HepG2 (cell line): ENCODE results near the gene HEPHL1. TPM values are rescaled to one million over a fixed set of nuclear protein-coding genes. Genes with fewer than 3 reads are reported as not detected.

Experiments
- ATAC-seq: fragments of 200-7000 bp; cut with Tn5 transposase; 3 replicates; pipeline ENCODE4 v1.9.1; 2020; ENCODE audit warnings: mild to moderate bottlenecking, moderate library complexity
- BruUV-seq: library from RNA; stranded (reverse); fragments of 400-500 nt; replicated peaks from 2 replicates; lab custom pipeline; 2021; lab: Mats Ljungman, UMichigan
- CTCF ChIA-PET: fragments of 300-600 bp; formaldehyde crosslinking; extraction: SDS; loops from one replicate; lab custom pipeline; 2021; ENCODE audit warnings: low total read pairs, inconsistent platforms, low intra/inter-chr PET ratio; lab: Yijun Ruan, JAX
- POLR2A ChIA-PET: fragments of 350-600 bp; sonication (Branson Sonifier 250); formaldehyde crosslinking; loops from one replicate; lab custom pipeline; 2020; ENCODE audit warnings: antibody characterized with exemption, inconsistent platforms; lab: Yijun Ruan, JAX
- DNase-seq: peaks from one replicate; pipeline ENCODE4 v3.0.0-alpha.2; 2015; ENCODE audit warnings: low spot score
- FAIRE-seq: peaks from 3 replicates; lab custom pipeline; 2011; peaks lifted over from hg19 to GRCh38; lab: Jason Lieb, UNC
- H2AFZ ChIP-seq: one replicate; pipeline ENCODE4 v1.6.1; 2011; ENCODE audit warnings: low read length, inconsistent platforms
- H3K27ac ChIP-seq: fragments of 300-600 bp; 3 replicates; pipeline ENCODE4 v1.8.0; 2011; ENCODE audit warnings: mixed run types, mild to moderate bottlenecking, mixed read lengths, low read length, inconsistent platforms; ENCODE audit not compliant: insufficient read depth; ENCODE audit errors: extremely low read length
- H3K27me3 ChIP-seq, 2 experiments: fragments of 200-600 bp in 1 of 2; 2 replicates in 1 of 2; 3 replicates in 1 of 2; pipeline versions ENCODE4 v1.6.0 to v1.8.0; 2011; ENCODE audit warnings: low read length in 2 of 2, mild to moderate bottlenecking in 2 of 2, moderate library complexity in 2 of 2, inconsistent platforms in 1 of 2; ENCODE audit not compliant: insufficient read depth in 2 of 2, control insufficient read depth in 1 of 2
- H3K36me3 ChIP-seq, 2 experiments: fragments of 200-600 bp in 1 of 2; replicated peaks in 1 of 2; 2 replicates in 1 of 2; 3 replicates in 1 of 2; pipeline versions ENCODE4 v1.5.1 to v1.8.0; 2011; ENCODE audit warnings: low read length in 2 of 2, inconsistent platforms in 1 of 2; ENCODE audit not compliant: insufficient read depth in 2 of 2, control insufficient read depth in 1 of 2
- H3K4me1 ChIP-seq: 2 replicates; pipeline ENCODE4 v1.5.1; 2012; ENCODE audit warnings: low read length, inconsistent platforms; ENCODE audit not compliant: insufficient read depth
- H3K4me2 ChIP-seq: 2 replicates; pipeline ENCODE4 v1.6.0; 2011; ENCODE audit warnings: low read depth, low read length, inconsistent platforms
- H3K4me3 ChIP-seq, 3 experiments: fragments of 200-600 bp in 1 of 3; sonication (generic), shearing (Covaris generic) in 1 of 3; replicated peaks in 1 of 3; 2 replicates each; pipeline ENCODE4 v1.5.1; 2011 to 2016; ENCODE audit warnings: low read length in 3 of 3, inconsistent platforms in 2 of 3, low read depth in 2 of 3, mild to moderate bottlenecking in 2 of 3, control low read depth in 1 of 3, mixed read lengths in 1 of 3; ENCODE audit not compliant: insufficient read depth in 1 of 3
- H3K79me2 ChIP-seq: one replicate; pipeline ENCODE4 v1.6.1; 2011; ENCODE audit warnings: low read length, inconsistent platforms; ENCODE audit not compliant: insufficient read depth
- H3K9ac ChIP-seq: 2 replicates; pipeline ENCODE4 v1.6.0; 2011; ENCODE audit warnings: mild to moderate bottlenecking, low read depth, low read length, inconsistent platforms; ENCODE audit not compliant: insufficient read depth
- H3K9me3 ChIP-seq: 2 replicates; pipeline ENCODE4 v1.5.1; 2012; ENCODE audit warnings: mild to moderate bottlenecking, low read length
- H4K20me1 ChIP-seq: 2 replicates; pipeline ENCODE4 v1.6.0; 2011; ENCODE audit warnings: inconsistent platforms, mild to moderate bottlenecking, low read length, moderate library complexity; ENCODE audit not compliant: insufficient read depth
- CREBL2 ChIP-seq: sonication (generic); formaldehyde crosslinking; IDR thresholded peaks from 2 replicates; pipeline ENCODE4 v1.8.1; 2023; ENCODE audit warnings: missing genetic modification reagents, mild to moderate bottlenecking, borderline replicate concordance
- MAZ ChIP-seq, 2 experiments: sonication (generic) in 1 of 2; formaldehyde crosslinking in 1 of 2; IDR thresholded peaks; 2 replicates each; pipeline versions ENCODE4 v1.5.0 to v1.6.1; 2012 to 2020; ENCODE audit warnings: low read depth in 2 of 2, mild to moderate bottlenecking in 2 of 2, borderline replicate concordance in 1 of 2, improper control_type of control experiment in 1 of 2, low read length in 1 of 2, missing genetic modification reagents in 1 of 2, moderate library complexity in 1 of 2
- THAP8 ChIP-seq: sonication (generic); formaldehyde crosslinking; IDR thresholded peaks from 2 replicates; pipeline ENCODE4 v1.5.1; 2020; ENCODE audit warnings: missing genetic modification reagents, mild to moderate bottlenecking, borderline replicate concordance
- ZBTB44 ChIP-seq: sonication (generic); formaldehyde crosslinking; IDR thresholded peaks from 2 replicates; pipeline ENCODE4 v1.4.0; 2020; ENCODE audit warnings: missing genetic modification reagents
- ZNF432 ChIP-seq: sonication (generic); formaldehyde crosslinking; IDR thresholded peaks from 2 replicates; pipeline ENCODE4 v1.5.0; 2020; ENCODE audit warnings: missing genetic modification reagents, mild to moderate bottlenecking, borderline replicate concordance
- ZNF576 ChIP-seq: sonication (generic); formaldehyde crosslinking; IDR thresholded peaks from 2 replicates; pipeline ENCODE4 v1.4.0; 2020; ENCODE audit warnings: mild to moderate bottlenecking, missing genetic modification reagents
- WGBS: methylation state at CpG from one replicate; pipeline ENCODE4 v1.1.6; 2017; ENCODE audit warnings: low lambda C conversion rate; 5-methylcytosine and 5-hydroxymethylcytosine counted together
- in situ Hi-C: cut with HindIII; loops from 2 replicates; pipeline ENCODE4 v1.10.0; 2017; ENCODE audit warnings: low pct_unique_long_range_greater_than_20kb; ENCODE audit not compliant: extremely low pct_ligation_motif_present
- intact Hi-C: fragments of 100-400 bp; cut with micrococcal nuclease; formaldehyde crosslinking; loops from one replicate; pipeline ENCODE4 v1.10.0; 2022; ENCODE audit not compliant: unreplicated experiment
- polyA plus RNA-seq, 8 experiments: library from polyadenylated mRNA; depleted of rRNA in 3 of 8; stranded (reverse) in 7 of 8; unstranded in 1 of 8; fragments of >200 nt; fragmentation: Illumina TruSeq in 4 of 8; extraction: Trizol in 4 of 8; gene quantifications; 2 replicates each; pipeline versions ENCODE4 v1.2.1 to v1.2.3, GENCODE V29; 2011 to 2016; ENCODE audit warnings: low read depth in 4 of 8, missing spikeins in 1 of 8, mixed read lengths in 1 of 8; ENCODE audit not compliant: insufficient read depth in 1 of 8
- total RNA-seq, 5 experiments: library from RNA; depleted of rRNA; stranded (reverse); fragments of >200 nt; fragmentation: Illumina TruSeq; extraction: Trizol; gene quantifications; 2 replicates each; pipeline ENCODE4 v1.2.3, GENCODE V29; 2016; ENCODE audit warnings: low read depth in 1 of 5

HEPHL1 gene
- total and polyA plus RNA-seq, 2 of the 13 experiments (the other 11 are each of a cell fraction or from before 2014, with no cell fraction given) = 0.04 to 0.05 TPM

GRCh38 chr11:94011478-94011877 lies 9.7 kb upstream of the HEPHL1 start:
- FAIRE-seq = no peak
- TF ChIP-seq MAZ (IDR thresholded peaks at IDR 0.05; ENCODE audit: borderline replicate concordance, low read depth, low read length) = no peak
- TF ChIP-seq MAZ (CRISPR knock-in tag; IDR thresholded peaks at IDR 0.05; ENCODE audit: low read depth) = no peak
- no peak for TF ChIP-seq ZNF576
- no peak for TF ChIP-seq ZBTB44 (CRISPR knock-in tag)
- TF ChIP-seq CREBL2 = no peak
- TF ChIP-seq THAP8 (CRISPR knock-in tag) = no peak
- no peak for TF ChIP-seq ZNF432 (CRISPR knock-in tag)
- POLR2A ChIA-PET = no interaction called here

More at GRCh38 chr11:94011478-94011877, 9.7 kb upstream of the HEPHL1 start:
- CTCF ChIA-PET = no interaction called here
- Histone ChIP-seq H2AFZ (no peak overlapping the region), H3K4me2 (no peak overlapping the region), H3K9me3 (no peaks in the 10 kb centered on the region), H3K4me3 (no peak overlapping the region), H3K9ac (no peak overlapping the region), H3K36me3 (no peaks in the 10 kb centered on the region), H3K27me3 (no peaks in the 10 kb centered on the region; a peak in 2 of 5 replicates), H3K27ac (no peak overlapping the region), H3K4me1 (no peaks in the 10 kb centered on the region), H3K79me2 (no peaks in the 10 kb centered on the region), H4K20me1 (no peaks in the 10 kb centered on the region)
- 6% methylated on average over 3 of the region's 3 CpGs for WGBS
- intact Hi-C loops (no loop called here), in situ Hi-C loops (no loop called here)
- DNase-seq (no peak), ATAC-seq (no peak)
- BruUV-seq = no TSS peak
